H1 (cell line): ENCODE data around the gene UGT1A7. TPM values are rescaled to one million over a fixed set of nuclear protein-coding genes. Genes with fewer than 3 reads are reported as not detected.

ENCODE experiments used
- ASH2L ChIP-seq: fragments of 200-600, 300-600 bp; sonication (generic); IDR thresholded peaks from one replicate; pipeline ENCODE4 v1.7.1; 2017; ENCODE audit warnings: low read length
- CREB1 ChIP-seq: IDR thresholded peaks from 2 replicates; pipeline ENCODE4 v1.6.1; 2012; ENCODE audit warnings: inconsistent platforms
- SP1 ChIP-seq: IDR thresholded peaks from 2 replicates; pipeline ENCODE4 v1.6.1; 2011; ENCODE audit warnings: low read depth, low read length
- polyA plus RNA-seq, 7 experiments: library from polyadenylated mRNA; depleted of rRNA in 3 of 7; stranded (reverse) in 5 of 7; unstranded in 2 of 7; fragments of >200 nt in 5 of 7; fragments of 200-250 nt in 2 of 7; gene quantifications; 1 replicate in 5 of 7; 2 replicates in 1 of 7; 4 replicates in 1 of 7; pipeline versions ENCODE4 v1.2.1 to v1.2.3, GENCODE V29; 2011 to 2013; ENCODE audit warnings: missing spikeins in 2 of 7, mixed read lengths in 2 of 7
- total RNA-seq: library from RNA; stranded (reverse); fragmentation: NEBNext Ultra II Directional; extraction: Animal tissue kit (Norgen Biotek cat#: 25700); gene quantifications from 2 replicates; pipeline ENCODE4 v1.2.1, GENCODE V29; 2021

UGT1A7 gene
- total and polyA plus RNA-seq, 2 of the 8 experiments (the other 6 are each of a cell fraction or from before 2014, with no cell fraction given): not detected

DNA sequence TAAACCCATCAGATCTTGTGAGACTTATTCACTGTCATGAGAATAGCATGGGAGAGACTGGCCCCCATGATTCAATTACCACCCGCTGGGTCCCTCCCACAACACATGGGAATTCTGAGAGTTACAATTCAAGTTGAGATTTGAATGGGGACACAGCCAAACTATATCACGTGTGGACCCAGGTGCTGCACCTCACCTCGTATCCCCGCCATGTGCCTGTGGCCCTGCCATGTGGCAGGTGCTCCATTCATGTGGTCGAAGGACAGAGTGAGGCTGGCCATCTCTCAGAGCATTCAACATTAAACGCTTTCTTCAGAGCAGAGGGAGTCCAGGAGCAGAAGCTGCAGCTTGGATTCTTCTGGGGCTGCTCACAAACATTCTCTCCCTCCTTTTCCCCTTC is 128.7 kb downstream of the UGT1A7 start (continued):
- TF ChIP-seq CREB1 (no peak), SP1 (no peak), ASH2L (no peak)
